GM12878 (cell line): Measurements from ENCODE around the gene CDC42SE2. TPM values are rescaled to one million over a fixed set of nuclear protein-coding genes. Genes with fewer than 3 reads are reported as not detected.

Experiments
- ASH2L ChIP-seq: fragments of 300-600, 200-600 bp; sonication (generic); IDR thresholded peaks from 2 replicates; pipeline ENCODE4 v1.6.1; 2017; ENCODE audit warnings: low read depth, mild to moderate bottlenecking, borderline replicate concordance
- CBX3 ChIP-seq: fragments of 200-600 bp; sonication (generic); IDR thresholded peaks from 2 replicates; pipeline ENCODE4 v1.6.1; 2016; ENCODE audit warnings: low read depth, borderline replicate concordance
- CEBPB ChIP-seq, 2 experiments: fragments of 150-350 bp in 1 of 2; IDR thresholded peaks; 2 replicates each; pipeline ENCODE4 v1.6.1; 2012 to 2014; ENCODE audit warnings: low read depth in 2 of 2, low read length in 2 of 2, borderline replicate concordance in 1 of 2, inconsistent platforms in 1 of 2
- IRF4 ChIP-seq: IDR thresholded peaks from 2 replicates; pipeline ENCODE4 v1.6.1; 2011; ENCODE audit warnings: low read depth, low read length
- NKRF ChIP-seq: fragments of 450-650 bp; conservative IDR thresholded peaks from 2 replicates; pipeline ENCODE4 v1.6.1; 2017; ENCODE audit warnings: mild to moderate bottlenecking, moderate library complexity
- NRF1 ChIP-seq: conservative IDR thresholded peaks from 2 replicates; pipeline ENCODE4 v1.6.1; 2011; ENCODE audit warnings: mild to moderate bottlenecking, low read depth, low read length, improper control_type of control experiment
- POLR2A ChIP-seq: IDR thresholded peaks from 2 replicates; pipeline ENCODE4 v1.6.1; 2011; ENCODE audit warnings: low read depth, mild to moderate bottlenecking, low read length
- POLR2AphosphoS2 ChIP-seq: IDR thresholded peaks from 2 replicates; pipeline ENCODE4 v1.6.1; 2011; ENCODE audit warnings: low read depth, mild to moderate bottlenecking, low read length, improper control_type of control experiment, moderate library complexity
- RAD51 ChIP-seq: fragments of 450-650 bp; IDR thresholded peaks from 2 replicates; pipeline ENCODE4 v1.6.1; 2016; ENCODE audit warnings: moderate library complexity, mild to moderate bottlenecking, inconsistent platforms
- RB1 ChIP-seq: fragments of 450-650 bp; formaldehyde crosslinking; IDR thresholded peaks from 2 replicates; pipeline ENCODE4 v1.6.1; 2017; ENCODE audit warnings: mild to moderate bottlenecking, borderline replicate concordance
- RBBP5 ChIP-seq: fragments of 200-600 bp; sonication (generic); conservative IDR thresholded peaks from 2 replicates; pipeline ENCODE4 v1.6.1; 2016
- SMC3 ChIP-seq: IDR thresholded peaks from 2 replicates; pipeline ENCODE4 v1.6.1; 2011; ENCODE audit warnings: low read length, improper control_type of control experiment, borderline replicate concordance
- SPI1 ChIP-seq: IDR thresholded peaks from 2 replicates; pipeline ENCODE4 v1.6.1; 2011; ENCODE audit warnings: low read depth, mild to moderate bottlenecking, low read length, moderate library complexity, borderline replicate concordance; ENCODE audit not compliant: insufficient read depth
- STAT1 ChIP-seq: fragments of 450-650 bp; conservative IDR thresholded peaks from 2 replicates; pipeline ENCODE4 v1.6.1; 2014; ENCODE audit warnings: antibody characterized with exemption, mild to moderate bottlenecking
- SUPT20H ChIP-seq: IDR thresholded peaks from 2 replicates; pipeline ENCODE4 v1.6.1; 2011; ENCODE audit warnings: low read depth, mild to moderate bottlenecking, low read length, moderate library complexity, borderline replicate concordance; ENCODE audit not compliant: control insufficient read depth
- SUZ12 ChIP-seq: fragments of 200-600 bp; sonication (generic); IDR thresholded peaks from one replicate; pipeline ENCODE4 v1.6.1; 2018; ENCODE audit warnings: antibody characterized with exemption, mild to moderate bottlenecking; ENCODE audit not compliant: unreplicated experiment
- YBX1 ChIP-seq: fragments of 450-650 bp; IDR thresholded peaks from 2 replicates; pipeline ENCODE4 v1.6.1; 2016; ENCODE audit warnings: antibody characterized with exemption
- YY1 ChIP-seq: IDR thresholded peaks from 2 replicates; pipeline ENCODE4 v1.6.1; 2011; ENCODE audit warnings: low read depth, mild to moderate bottlenecking, low read length
- polyA plus RNA-seq, 11 experiments: library from polyadenylated mRNA; depleted of rRNA in 4 of 11; unstranded in 6 of 11; stranded (reverse) in 5 of 11; fragments of >200 nt; fragmentation: Nextera tagmentation in 4 of 11; fragmentation: Illumina TruSeq in 1 of 11; extraction: Ambion mirVana in 4 of 11; extraction: Trizol in 1 of 11; gene quantifications; 1 replicate in 1 of 11; 2 replicates in 10 of 11; pipeline versions ENCODE4 v1.2.1 to v1.2.3, GENCODE V29; 2011 to 2016; ENCODE audit warnings: inconsistent platforms in 2 of 11, missing spikeins in 2 of 11, low read depth in 1 of 11
- total RNA-seq, 4 experiments: library from RNA; depleted of rRNA in 3 of 4; stranded (reverse); fragments of >200 nt in 3 of 4; fragmentation: Illumina TruSeq in 1 of 4; extraction: Trizol in 1 of 4; gene quantifications; 2 replicates each; pipeline versions ENCODE4 v1.2.1 to v1.2.3, GENCODE V29; 2013 to 2021
- TF ChIP-seq, protein P1 (sequence below): IDR thresholded peaks from 2 replicates; pipeline ENCODE4 v1.6.1; 2012; ENCODE audit warnings: improper control_type of control experiment, low read depth, low read length; ENCODE audit not compliant: insufficient replicate concordance
- TF ChIP-seq, protein P2 (sequence below): IDR thresholded peaks from 2 replicates; pipeline ENCODE4 v1.6.1; 2011; ENCODE audit warnings: borderline replicate concordance, low read depth, mild to moderate bottlenecking, moderate library complexity, low read length; ENCODE audit not compliant: insufficient read depth, poor library complexity, severe bottlenecking

The CDC42SE2 gene
- total and polyA plus RNA-seq, 10 of the 15 experiments (the other 5 are each of a cell fraction or from before 2014, with no cell fraction given): 57.0 to 148 (median 80.3) TPM

GRCh38 chr5:131263648-131264450 is at the start of gene CDC42SE2 (continued):
- TF ChIP-seq, protein P1, sequence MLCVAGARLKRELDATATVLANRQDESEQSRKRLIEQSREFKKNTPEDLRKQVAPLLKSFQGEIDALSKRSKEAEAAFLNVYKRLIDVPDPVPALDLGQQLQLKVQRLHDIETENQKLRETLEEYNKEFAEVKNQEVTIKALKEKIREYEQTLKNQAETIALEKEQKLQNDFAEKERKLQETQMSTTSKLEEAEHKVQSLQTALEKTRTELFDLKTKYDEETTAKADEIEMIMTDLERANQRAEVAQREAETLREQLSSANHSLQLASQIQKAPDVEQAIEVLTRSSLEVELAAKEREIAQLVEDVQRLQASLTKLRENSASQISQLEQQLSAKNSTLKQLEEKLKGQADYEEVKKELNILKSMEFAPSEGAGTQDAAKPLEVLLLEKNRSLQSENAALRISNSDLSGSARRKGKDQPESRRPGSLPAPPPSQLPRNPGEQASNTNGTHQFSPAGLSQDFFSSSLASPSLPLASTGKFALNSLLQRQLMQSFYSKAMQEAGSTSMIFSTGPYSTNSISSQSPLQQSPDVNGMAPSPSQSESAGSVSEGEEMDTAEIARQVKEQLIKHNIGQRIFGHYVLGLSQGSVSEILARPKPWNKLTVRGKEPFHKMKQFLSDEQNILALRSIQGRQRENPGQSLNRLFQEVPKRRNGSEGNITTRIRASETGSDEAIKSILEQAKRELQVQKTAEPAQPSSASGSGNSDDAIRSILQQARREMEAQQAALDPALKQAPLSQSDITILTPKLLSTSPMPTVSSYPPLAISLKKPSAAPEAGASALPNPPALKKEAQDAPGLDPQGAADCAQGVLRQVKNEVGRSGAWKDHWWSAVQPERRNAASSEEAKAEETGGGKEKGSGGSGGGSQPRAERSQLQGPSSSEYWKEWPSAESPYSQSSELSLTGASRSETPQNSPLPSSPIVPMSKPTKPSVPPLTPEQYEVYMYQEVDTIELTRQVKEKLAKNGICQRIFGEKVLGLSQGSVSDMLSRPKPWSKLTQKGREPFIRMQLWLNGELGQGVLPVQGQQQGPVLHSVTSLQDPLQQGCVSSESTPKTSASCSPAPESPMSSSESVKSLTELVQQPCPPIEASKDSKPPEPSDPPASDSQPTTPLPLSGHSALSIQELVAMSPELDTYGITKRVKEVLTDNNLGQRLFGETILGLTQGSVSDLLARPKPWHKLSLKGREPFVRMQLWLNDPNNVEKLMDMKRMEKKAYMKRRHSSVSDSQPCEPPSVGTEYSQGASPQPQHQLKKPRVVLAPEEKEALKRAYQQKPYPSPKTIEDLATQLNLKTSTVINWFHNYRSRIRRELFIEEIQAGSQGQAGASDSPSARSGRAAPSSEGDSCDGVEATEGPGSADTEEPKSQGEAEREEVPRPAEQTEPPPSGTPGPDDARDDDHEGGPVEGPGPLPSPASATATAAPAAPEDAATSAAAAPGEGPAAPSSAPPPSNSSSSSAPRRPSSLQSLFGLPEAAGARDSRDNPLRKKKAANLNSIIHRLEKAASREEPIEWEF: no peak
- peak; percentile 53 for TF ChIP-seq NRF1
- peak; percentile 92 for TF ChIP-seq YY1
- TF ChIP-seq POLR2A: peak; percentile 98
- TF ChIP-seq RBBP5: no peak
- no peak for TF ChIP-seq IRF4
- no peak for TF ChIP-seq SUPT20H
- peak; percentile 96 for TF ChIP-seq POLR2AphosphoS2
- peak; percentile 66 for TF ChIP-seq NKRF
- no peak for TF ChIP-seq ASH2L
- no peak for TF ChIP-seq RAD51
- TF ChIP-seq SUZ12: no peak
- no peak; the same call in 1 of the 2 replicates for TF ChIP-seq SMC3
- TF ChIP-seq CBX3: no peak
- no peak; the same call in 1 of the 2 replicates for TF ChIP-seq RB1
- no peak for TF ChIP-seq SPI1
- TF ChIP-seq YBX1: no peak
- no peak for TF ChIP-seq STAT1
- TF ChIP-seq CEBPB (IDR thresholded peaks at IDR 0.05; ENCODE audit: borderline replicate concordance in 1 of 2, low read depth in 2 of 2, low read length in 2 of 2): no peak
- TF ChIP-seq, protein P2, sequence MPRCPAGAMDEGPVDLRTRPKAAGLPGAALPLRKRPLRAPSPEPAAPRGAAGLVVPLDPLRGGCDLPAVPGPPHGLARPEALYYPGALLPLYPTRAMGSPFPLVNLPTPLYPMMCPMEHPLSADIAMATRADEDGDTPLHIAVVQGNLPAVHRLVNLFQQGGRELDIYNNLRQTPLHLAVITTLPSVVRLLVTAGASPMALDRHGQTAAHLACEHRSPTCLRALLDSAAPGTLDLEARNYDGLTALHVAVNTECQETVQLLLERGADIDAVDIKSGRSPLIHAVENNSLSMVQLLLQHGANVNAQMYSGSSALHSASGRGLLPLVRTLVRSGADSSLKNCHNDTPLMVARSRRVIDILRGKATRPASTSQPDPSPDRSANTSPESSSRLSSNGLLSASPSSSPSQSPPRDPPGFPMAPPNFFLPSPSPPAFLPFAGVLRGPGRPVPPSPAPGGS: peak; percentile 87
